ENCODE measurements around the gene ABL1. TPM values are rescaled to one million over a fixed set of nuclear protein-coding genes. Genes with fewer than 3 reads are reported as not detected.

The ABL1 gene
- total RNA-seq, 2 donors from 2014 or later = 28.1 to 45.2 TPM

DNA sequence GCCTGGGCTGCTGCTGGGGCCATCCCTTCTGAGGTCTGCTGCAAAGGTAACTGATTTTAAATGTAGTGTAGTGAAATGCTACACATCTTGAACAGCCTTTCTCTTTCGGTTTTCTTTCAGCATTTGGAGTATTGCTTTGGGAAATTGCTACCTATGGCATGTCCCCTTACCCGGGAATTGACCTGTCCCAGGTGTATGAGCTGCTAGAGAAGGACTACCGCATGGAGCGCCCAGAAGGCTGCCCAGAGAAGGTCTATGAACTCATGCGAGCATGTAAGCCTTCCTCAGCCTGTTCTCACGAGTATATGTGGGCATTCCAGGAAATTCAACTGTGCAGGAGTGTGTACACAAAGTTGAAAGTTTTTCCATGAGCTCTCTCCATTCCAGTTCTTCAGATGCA is 43.2 kb downstream of the ABL1 start:
- DNase-seq (ENCODE audit: low spot score) (no peak), ATAC-seq (no peak)
- Mint-ChIP-seq H3K36me3 (peaks cover 10% of the 10 kb centered on the region), H3K4me1 (ENCODE audit: low read depth in 2 of 2) (no peaks in the 10 kb centered on the region), H3K4me3 (no peak overlapping the region), H3K9me3 (no peaks in the 10 kb centered on the region), H3K27me3 (no peaks in the 10 kb centered on the region), H3K27ac (no peak overlapping the region)

DNA sequence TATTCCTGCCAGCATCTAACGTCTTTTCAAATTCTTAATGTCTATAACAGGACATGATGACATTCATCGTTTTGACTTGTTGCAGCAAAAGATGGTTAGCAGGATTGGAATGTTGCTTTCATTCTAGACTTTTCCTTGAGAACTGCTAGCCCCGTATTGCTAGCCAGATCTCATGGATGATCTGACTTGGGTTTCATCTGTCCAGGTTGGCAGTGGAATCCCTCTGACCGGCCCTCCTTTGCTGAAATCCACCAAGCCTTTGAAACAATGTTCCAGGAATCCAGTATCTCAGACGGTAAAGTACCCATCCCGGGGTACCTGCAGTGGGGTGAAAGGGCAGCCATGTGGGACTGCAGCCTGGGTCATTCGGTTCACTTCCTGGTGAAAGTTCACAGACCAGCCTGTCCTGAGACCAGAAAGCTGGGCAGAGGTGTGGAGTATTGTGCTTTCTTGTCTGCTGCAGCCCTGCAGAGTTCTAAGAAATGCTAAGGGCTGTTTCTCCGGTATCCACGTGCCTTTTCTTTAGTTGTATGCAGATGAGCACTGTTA is 44.9 kb downstream of the ABL1 start:
- H3K27ac Mint-ChIP-seq = no peak overlapping the region

DNA sequence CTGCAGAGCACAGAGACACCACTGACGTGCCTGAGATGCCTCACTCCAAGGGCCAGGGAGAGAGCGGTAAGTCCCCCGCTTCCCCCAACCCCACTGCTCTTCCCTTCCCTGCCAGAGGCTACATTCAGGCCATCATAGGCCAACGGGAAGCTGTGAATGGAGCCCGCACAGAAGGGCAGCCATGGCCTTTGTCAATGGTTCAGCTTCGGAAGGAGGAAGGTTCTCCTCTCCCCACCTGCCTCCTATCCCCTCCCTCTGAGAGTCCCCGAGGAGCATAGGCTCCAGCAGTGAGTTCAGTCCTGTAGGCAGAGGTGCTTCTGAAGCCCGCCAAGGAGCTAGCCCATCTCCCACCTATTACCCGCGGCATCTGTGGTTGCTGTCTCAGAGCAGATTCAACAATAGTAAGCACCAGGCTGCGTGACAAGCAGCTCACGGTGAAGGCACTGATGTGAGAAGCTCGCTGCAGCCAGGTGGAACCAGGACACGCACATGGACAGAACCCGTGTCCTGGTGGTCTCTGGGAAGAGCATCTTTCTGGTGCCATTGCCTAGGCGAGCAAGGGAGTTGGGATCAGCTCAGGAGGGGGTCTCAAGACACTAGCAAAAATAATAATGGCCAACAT is 45.7 kb downstream of the ABL1 start:
- DNase-seq (ENCODE audit: low spot score) (no peak), ATAC-seq (no peak)
- Mint-ChIP-seq H3K27ac (no peak overlapping the region), H3K4me1 (ENCODE audit: low read depth in 2 of 2) (no peaks in the 10 kb centered on the region), H3K9me3 (no peaks in the 10 kb centered on the region), H3K27me3 (no peaks in the 10 kb centered on the region), H3K36me3 (peaks cover 5% of the 10 kb centered on the region), H3K4me3 (no peak overlapping the region)

More for the DNA sequence above, 44.9 kb downstream of the ABL1 start:
- Mint-ChIP-seq H3K4me1 (ENCODE audit: low read depth in 2 of 2) (no peaks in the 10 kb centered on the region), H3K36me3 (peaks cover 5% of the 10 kb centered on the region), H3K9me3 (no peaks in the 10 kb centered on the region), H3K4me3 (no peak overlapping the region), H3K27me3 (no peaks in the 10 kb centered on the region)
- ATAC-seq = no peak
- no peak for DNase-seq (ENCODE audit: low spot score)

DNA sequence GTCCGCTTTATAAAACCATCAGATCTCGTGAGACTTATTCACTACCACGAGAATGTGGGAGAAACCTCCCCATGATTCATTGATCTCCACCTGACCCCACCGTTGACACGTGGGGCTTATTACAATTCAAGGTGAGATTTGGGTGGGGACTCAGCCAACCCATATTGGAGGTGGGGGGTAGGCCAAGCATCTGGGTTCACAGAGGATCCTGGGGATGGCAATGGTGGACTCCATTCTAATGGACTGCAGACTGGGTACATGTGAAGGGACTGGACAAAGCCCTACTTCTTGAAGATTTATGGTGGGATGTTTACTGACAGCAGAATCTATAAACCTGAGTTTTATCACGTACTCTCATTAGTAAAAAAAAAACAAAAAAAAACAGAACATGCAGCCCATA is 46.5 kb downstream of the ABL1 start:
- Mint-ChIP-seq H3K4me1 (ENCODE audit: low read depth in 2 of 2) (no peaks in the 10 kb centered on the region), H3K36me3 (peaks cover 5% of the 10 kb centered on the region), H3K27ac (no peak overlapping the region), H3K4me3 (no peak overlapping the region), H3K27me3 (no peaks in the 10 kb centered on the region), H3K9me3 (no peaks in the 10 kb centered on the region)
- DNase-seq (ENCODE audit: low spot score) (no peak), ATAC-seq (no peak)

DNA sequence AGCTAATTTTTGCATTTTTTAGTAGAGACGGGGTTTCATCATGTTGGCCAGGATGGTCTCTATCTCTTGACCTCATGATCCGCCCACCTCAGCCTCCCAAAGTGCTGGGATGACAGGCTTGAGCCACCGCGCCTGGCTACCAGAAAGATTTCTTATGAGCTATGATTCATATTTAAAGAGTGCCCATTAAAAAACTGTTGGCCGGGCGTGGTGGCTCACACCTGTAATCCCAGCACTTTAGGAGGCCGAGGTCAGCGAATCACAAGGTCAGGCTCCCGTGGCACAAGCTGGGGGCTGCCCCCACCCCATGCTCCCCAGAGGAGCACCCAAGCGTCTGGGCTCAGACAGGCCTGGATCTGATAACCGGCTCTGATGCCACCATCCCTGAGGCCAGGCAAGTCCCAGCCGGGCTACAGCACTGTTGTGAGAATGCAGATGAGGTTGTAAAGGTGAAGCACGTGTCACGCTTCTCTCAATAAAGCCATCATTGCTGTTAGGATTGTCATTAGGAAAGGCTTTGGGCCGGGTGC is 47.7 kb downstream of the ABL1 start:
- H3K9me3 Mint-ChIP-seq = no peaks in the 10 kb centered on the region
- H3K4me3 Mint-ChIP-seq = no peak overlapping the region
- DNase-seq (ENCODE audit: low spot score) = no peak
- ATAC-seq = no peak
- H3K36me3 Mint-ChIP-seq = peaks cover 5% of the 10 kb centered on the region
- no peak overlapping the region for H3K27ac Mint-ChIP-seq
- H3K27me3 Mint-ChIP-seq = no peaks in the 10 kb centered on the region
- no peaks in the 10 kb centered on the region for H3K4me1 Mint-ChIP-seq (ENCODE audit: low read depth in 2 of 2)

DNA sequence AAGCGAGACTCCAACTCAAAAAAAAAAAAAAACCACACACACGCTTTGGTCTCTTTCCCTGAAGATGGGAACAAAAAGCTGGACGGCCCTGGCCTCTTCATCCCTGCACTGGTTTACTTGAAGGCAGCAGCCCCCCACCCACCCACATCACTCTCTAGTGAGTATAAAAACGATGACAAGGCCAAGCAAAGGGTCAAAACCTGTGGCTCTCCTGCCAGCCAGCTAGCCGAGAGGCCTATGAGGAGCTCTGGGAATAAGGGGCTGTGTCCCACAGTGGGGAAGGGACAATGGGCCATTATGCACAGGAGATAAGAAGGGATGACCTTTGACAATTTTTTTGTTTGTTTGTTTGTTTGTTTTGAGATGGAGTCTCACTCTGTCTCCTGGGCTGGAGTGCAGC is 48.4 kb downstream of the ABL1 start:
- Mint-ChIP-seq H3K27me3 (no peaks in the 10 kb centered on the region), H3K27ac (no peak overlapping the region), H3K36me3 (peaks cover 5% of the 10 kb centered on the region), H3K4me3 (no peak overlapping the region), H3K4me1 (ENCODE audit: low read depth in 2 of 2) (no peaks in the 10 kb centered on the region), H3K9me3 (no peaks in the 10 kb centered on the region)
- DNase-seq (ENCODE audit: low spot score) (no peak), ATAC-seq (no peak)

DNA sequence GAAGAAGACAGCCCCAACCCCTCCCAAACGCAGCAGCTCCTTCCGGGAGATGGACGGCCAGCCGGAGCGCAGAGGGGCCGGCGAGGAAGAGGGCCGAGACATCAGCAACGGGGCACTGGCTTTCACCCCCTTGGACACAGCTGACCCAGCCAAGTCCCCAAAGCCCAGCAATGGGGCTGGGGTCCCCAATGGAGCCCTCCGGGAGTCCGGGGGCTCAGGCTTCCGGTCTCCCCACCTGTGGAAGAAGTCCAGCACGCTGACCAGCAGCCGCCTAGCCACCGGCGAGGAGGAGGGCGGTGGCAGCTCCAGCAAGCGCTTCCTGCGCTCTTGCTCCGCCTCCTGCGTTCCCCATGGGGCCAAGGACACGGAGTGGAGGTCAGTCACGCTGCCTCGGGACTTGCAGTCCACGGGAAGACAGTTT is 49.1 kb downstream of the ABL1 start:
- DNase-seq (ENCODE audit: low spot score) = no peak
- no peak for ATAC-seq
- no peaks in the 10 kb centered on the region for H3K4me1 Mint-ChIP-seq (ENCODE audit: low read depth in 2 of 2)
- no peaks in the 10 kb centered on the region for H3K9me3 Mint-ChIP-seq
- no peak overlapping the region for H3K27ac Mint-ChIP-seq
- H3K36me3 Mint-ChIP-seq = peaks cover 5% of the 10 kb centered on the region
- H3K4me3 Mint-ChIP-seq = no peak overlapping the region
- H3K27me3 Mint-ChIP-seq = no peaks in the 10 kb centered on the region

DNA sequence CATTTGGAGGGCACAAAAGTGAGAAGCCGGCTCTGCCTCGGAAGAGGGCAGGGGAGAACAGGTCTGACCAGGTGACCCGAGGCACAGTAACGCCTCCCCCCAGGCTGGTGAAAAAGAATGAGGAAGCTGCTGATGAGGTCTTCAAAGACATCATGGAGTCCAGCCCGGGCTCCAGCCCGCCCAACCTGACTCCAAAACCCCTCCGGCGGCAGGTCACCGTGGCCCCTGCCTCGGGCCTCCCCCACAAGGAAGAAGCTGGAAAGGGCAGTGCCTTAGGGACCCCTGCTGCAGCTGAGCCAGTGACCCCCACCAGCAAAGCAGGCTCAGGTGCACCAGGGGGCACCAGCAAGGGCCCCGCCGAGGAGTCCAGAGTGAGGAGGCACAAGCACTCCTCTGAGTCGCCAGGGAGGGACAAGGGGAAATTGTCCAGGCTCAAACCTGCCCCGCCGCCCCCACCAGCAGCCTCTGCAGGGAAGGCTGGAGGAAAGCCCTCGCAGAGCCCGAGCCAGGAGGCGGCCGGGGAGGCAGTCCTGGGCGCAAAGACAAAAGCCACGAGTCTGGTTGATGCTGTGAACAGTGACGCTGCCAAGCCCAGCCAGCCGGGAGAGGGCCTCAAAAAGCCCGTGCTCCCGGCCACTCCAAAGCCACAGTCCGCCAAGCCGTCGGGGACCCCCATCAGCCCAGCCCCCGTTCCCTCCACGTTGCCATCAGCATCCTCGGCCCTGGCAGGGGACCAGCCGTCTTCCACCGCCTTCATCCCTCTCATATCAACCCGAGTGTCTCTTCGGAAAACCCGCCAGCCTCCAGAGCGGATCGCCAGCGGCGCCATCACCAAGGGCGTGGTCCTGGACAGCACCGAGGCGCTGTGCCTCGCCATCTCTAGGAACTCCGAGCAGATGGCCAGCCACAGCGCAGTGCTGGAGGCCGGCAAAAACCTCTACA is 49.8 kb downstream of the ABL1 start:
- Mint-ChIP-seq H3K4me3 (no peak overlapping the region), H3K4me1 (ENCODE audit: low read depth in 2 of 2) (no peaks in the 10 kb centered on the region), H3K9me3 (no peaks in the 10 kb centered on the region), H3K27me3 (no peaks in the 10 kb centered on the region), H3K36me3 (no peaks in the 10 kb centered on the region), H3K27ac (no peak overlapping the region)
- no peak for ATAC-seq
- no peak for DNase-seq (ENCODE audit: low spot score)

DNA sequence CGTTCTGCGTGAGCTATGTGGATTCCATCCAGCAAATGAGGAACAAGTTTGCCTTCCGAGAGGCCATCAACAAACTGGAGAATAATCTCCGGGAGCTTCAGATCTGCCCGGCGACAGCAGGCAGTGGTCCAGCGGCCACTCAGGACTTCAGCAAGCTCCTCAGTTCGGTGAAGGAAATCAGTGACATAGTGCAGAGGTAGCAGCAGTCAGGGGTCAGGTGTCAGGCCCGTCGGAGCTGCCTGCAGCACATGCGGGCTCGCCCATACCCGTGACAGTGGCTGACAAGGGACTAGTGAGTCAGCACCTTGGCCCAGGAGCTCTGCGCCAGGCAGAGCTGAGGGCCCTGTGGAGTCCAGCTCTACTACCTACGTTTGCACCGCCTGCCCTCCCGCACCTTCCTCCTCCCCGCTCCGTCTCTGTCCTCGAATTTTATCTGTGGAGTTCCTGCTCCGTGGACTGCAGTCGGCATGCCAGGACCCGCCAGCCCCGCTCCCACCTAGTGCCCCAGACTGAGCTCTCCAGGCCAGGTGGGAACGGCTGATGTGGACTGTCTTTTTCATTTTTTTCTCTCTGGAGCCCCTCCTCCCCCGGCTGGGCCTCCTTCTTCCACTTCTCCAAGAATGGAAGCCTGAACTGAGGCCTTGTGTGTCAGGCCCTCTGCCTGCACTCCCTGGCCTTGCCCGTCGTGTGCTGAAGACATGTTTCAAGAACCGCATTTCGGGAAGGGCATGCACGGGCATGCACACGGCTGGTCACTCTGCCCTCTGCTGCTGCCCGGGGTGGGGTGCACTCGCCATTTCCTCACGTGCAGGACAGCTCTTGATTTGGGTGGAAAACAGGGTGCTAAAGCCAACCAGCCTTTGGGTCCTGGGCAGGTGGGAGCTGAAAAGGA is 50.7 kb downstream of the ABL1 start:
- no peak overlapping the region for H3K27ac Mint-ChIP-seq
- no peaks in the 10 kb centered on the region for H3K27me3 Mint-ChIP-seq
- DNase-seq (ENCODE audit: low spot score) = no peak
- ATAC-seq = no peak
- H3K4me1 Mint-ChIP-seq (ENCODE audit: low read depth in 2 of 2) = no peaks in the 10 kb centered on the region
- no peak overlapping the region for H3K4me3 Mint-ChIP-seq
- no peaks in the 10 kb centered on the region for H3K36me3 Mint-ChIP-seq
- H3K9me3 Mint-ChIP-seq = no peaks in the 10 kb centered on the region

DNA sequence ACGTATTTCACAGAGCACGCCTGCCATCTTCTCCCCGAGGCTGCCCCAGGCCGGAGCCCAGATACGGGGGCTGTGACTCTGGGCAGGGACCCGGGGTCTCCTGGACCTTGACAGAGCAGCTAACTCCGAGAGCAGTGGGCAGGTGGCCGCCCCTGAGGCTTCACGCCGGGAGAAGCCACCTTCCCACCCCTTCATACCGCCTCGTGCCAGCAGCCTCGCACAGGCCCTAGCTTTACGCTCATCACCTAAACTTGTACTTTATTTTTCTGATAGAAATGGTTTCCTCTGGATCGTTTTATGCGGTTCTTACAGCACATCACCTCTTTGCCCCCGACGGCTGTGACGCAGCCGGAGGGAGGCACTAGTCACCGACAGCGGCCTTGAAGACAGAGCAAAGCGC is 51.9 kb downstream of the ABL1 start:
- Mint-ChIP-seq H3K9me3 (no peaks in the 10 kb centered on the region), H3K27me3 (no peaks in the 10 kb centered on the region), H3K4me3 (no peak overlapping the region), H3K36me3 (no peaks in the 10 kb centered on the region), H3K27ac (no peak overlapping the region), H3K4me1 (ENCODE audit: low read depth in 2 of 2) (no peaks in the 10 kb centered on the region)
- ATAC-seq = no peak
- no peak for DNase-seq (ENCODE audit: low spot score)

DNA sequence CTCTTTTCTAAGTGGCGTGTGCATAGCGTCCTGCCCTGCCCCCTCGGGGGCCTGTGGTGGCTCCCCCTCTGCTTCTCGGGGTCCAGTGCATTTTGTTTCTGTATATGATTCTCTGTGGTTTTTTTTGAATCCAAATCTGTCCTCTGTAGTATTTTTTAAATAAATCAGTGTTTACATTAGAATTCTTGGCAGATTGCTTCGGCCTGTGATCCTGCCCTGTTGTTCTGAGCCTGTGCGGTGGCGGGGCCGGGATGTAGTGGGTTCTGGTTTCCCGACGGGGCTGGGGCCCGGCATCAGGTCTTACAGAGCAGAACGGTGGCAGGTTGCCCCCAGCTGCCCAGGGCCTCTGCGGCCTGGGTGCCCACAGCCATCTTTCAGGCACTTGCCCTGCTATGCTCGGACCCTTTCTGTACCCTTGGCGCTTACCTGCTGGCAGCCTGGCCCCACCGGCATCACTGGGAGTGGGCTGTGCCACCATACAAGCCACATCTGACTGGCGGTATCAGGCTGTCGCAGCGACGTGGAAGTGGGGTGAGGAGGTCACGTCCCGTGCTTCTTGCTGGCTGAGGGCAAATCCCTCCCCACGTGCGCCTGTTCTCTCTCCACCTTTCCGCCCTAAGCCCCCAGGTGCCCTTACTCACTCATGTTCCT is 52.6 kb downstream of the ABL1 start:
- Mint-ChIP-seq H3K4me1 (ENCODE audit: low read depth in 2 of 2) (no peaks in the 10 kb centered on the region), H3K4me3 (no peak overlapping the region), H3K27me3 (no peaks in the 10 kb centered on the region), H3K36me3 (no peaks in the 10 kb centered on the region), H3K27ac (no peak overlapping the region), H3K9me3 (no peaks in the 10 kb centered on the region)
- DNase-seq (ENCODE audit: low spot score) (no peak), ATAC-seq (no peak)

DNA sequence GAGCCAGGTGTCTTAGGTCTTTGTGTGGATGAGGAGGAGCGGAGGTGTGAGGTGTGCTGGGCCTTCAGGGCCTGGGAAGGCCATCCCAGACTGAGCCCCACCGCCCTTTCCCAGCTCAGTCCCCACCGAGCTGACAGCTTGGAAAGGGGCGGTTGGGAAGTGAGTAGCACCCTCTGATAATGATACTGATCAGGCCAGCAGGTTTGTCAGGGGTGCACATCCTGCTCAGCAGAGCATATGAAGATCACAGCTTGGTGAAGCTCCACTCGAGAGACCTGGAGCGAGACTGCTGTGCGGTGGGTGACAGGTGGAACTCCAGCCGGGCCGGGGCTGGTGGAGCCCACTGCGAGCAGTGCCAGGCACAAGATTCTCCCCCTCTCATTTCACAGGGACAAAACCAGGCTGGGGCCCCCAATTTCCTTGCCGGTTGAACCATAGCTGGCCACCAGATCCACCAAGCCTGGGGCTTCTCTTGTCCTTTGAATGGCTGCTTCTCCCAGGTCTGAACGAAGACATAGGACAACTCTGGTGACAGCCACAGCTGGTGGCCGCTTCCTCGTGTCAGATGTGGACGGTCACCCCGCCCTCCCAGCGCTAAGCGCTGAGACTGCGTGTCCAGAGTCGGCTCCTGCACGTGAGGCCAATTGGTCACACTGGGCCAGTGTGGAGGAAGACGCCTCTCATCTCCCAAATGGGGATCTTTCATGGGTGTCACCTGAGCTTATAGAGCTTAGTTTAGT is 53.3 kb downstream of the ABL1 start:
- ATAC-seq (no peak), DNase-seq (ENCODE audit: low spot score) (no peak)
- no peaks in the 10 kb centered on the region for H3K36me3 Mint-ChIP-seq
- H3K4me1 Mint-ChIP-seq (ENCODE audit: low read depth in 2 of 2) = no peaks in the 10 kb centered on the region
- no peak overlapping the region for H3K4me3 Mint-ChIP-seq
- no peak overlapping the region for H3K27ac Mint-ChIP-seq
- no peaks in the 10 kb centered on the region for H3K27me3 Mint-ChIP-seq
- no peaks in the 10 kb centered on the region for H3K9me3 Mint-ChIP-seq

All from natural killer cell treated with Interleukin-12 subunit alpha and Interleukin-12 subunit beta and Interleukin-15 and Interleukin-18, amount 100 ng/mL, for 72 hours (primary cell).